ENCODE data around the gene PLEKHS1.

The PLEKHS1 gene

DNA sequence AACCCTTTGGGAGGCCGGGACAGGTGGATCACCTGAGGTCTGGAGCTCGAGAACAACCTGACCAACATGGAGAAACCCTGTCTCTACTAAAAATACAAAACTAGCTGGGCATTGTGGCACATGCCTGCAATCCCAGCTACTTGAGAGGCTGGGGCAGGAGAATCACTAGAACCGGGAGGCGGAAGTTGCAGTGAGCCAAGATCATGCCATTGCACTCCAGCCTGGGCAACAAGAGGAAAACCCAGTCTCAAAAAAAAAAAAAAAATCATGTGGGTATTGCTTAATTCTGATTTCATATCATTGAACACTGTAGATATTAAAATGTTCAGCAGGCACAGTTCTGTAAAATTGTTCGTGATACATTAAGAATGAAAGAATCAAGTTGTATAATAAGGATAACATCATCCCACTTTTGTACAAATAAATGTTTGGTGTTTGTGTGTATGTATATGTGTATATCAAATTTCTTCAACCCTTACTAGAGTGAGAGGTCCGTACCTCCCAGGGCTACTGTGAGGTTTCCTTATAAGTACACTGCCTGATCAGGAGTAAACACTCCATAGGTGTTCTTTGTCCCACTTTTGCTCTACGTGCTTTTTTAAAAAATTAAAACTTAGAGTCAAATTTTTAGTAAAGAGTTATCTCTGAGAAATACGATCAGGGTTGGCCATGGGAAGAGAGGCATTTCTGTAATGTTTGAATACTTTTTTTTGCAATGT, 31.7 kb downstream of the PLEKHS1 start:
- Histone ChIP-seq H3F3A (ENCODE audit: insufficient read depth, low read length) (no peaks in the 10 kb centered on the region), H3K9me3 (ENCODE audit: low read length) (no peaks in the 10 kb centered on the region), H3K36me3 (ENCODE audit: insufficient read depth, low read length) (no peaks in the 10 kb centered on the region), H2AFZ (ENCODE audit: low read length) (no peak overlapping the region), H3K4me2 (ENCODE audit: low read length) (no peak overlapping the region), H3K9me2 (ENCODE audit: low read depth, low read length) (no peaks in the 10 kb centered on the region), H4K20me1 (ENCODE audit: insufficient read depth, low read length) (no peaks in the 10 kb centered on the region), H3K79me2 (ENCODE audit: insufficient read depth, low read length) (no peaks in the 10 kb centered on the region), H3K27me3 (ENCODE audit: insufficient read depth, low read length) (no peaks in the 10 kb centered on the region), H3K4me3 (ENCODE audit: low read depth, low read length, poor library complexity, severe bottlenecking) (no peak overlapping the region), H3K4me1 (ENCODE audit: insufficient read depth, low read length, severe bottlenecking) (no peaks in the 10 kb centered on the region), H3K9ac (ENCODE audit: low read length) (no peak overlapping the region), H3K27ac (ENCODE audit: low read depth, low read length, poor library complexity, severe bottlenecking) (no peak overlapping the region)
- TF ChIP-seq, protein P1, sequence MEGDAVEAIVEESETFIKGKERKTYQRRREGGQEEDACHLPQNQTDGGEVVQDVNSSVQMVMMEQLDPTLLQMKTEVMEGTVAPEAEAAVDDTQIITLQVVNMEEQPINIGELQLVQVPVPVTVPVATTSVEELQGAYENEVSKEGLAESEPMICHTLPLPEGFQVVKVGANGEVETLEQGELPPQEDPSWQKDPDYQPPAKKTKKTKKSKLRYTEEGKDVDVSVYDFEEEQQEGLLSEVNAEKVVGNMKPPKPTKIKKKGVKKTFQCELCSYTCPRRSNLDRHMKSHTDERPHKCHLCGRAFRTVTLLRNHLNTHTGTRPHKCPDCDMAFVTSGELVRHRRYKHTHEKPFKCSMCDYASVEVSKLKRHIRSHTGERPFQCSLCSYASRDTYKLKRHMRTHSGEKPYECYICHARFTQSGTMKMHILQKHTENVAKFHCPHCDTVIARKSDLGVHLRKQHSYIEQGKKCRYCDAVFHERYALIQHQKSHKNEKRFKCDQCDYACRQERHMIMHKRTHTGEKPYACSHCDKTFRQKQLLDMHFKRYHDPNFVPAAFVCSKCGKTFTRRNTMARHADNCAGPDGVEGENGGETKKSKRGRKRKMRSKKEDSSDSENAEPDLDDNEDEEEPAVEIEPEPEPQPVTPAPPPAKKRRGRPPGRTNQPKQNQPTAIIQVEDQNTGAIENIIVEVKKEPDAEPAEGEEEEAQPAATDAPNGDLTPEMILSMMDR (IDR thresholded peaks at IDR 0.05; ENCODE audit: low read length) = no peak
- no peak for TF ChIP-seq EZH2 (IDR thresholded peaks at IDR 0.05; ENCODE audit: borderline replicate concordance, low read length)

DNA sequence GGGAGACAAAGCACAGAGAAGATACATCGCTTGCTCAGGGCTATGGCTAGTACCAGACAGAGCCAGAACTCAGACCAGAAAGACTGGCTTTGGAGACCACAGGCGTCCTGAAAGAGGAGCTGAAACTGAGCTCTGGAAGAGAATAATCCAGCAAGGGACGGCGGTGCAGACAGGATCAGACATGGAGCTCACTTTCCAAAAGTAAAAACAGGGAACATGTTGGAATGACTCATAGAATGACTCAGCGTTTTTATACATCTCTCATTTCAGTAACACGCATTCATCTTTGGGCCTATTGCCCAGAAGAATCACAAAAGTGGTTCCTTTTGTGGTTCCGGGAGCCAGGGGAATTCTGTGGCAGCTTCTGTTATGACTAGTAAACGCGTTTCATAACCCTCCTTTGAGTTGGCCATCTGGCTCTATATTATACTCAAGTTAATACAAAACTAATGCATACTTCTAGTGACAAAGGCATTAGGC, 37.2 kb downstream of the PLEKHS1 start:
- Histone ChIP-seq H3K4me3 (ENCODE audit: low read depth, low read length, poor library complexity, severe bottlenecking) (no peak overlapping the region), H3K27ac (ENCODE audit: low read depth, low read length, poor library complexity, severe bottlenecking) (no peak overlapping the region), H3K79me2 (ENCODE audit: insufficient read depth, low read length) (no peaks in the 10 kb centered on the region), H3F3A (ENCODE audit: insufficient read depth, low read length) (no peaks in the 10 kb centered on the region), H3K27me3 (ENCODE audit: insufficient read depth, low read length) (no peaks in the 10 kb centered on the region), H4K20me1 (ENCODE audit: insufficient read depth, low read length) (no peaks in the 10 kb centered on the region), H3K4me2 (ENCODE audit: low read length) (no peak overlapping the region), H2AFZ (ENCODE audit: low read length) (no peak overlapping the region), H3K9me2 (ENCODE audit: low read depth, low read length) (no peaks in the 10 kb centered on the region), H3K36me3 (ENCODE audit: insufficient read depth, low read length) (no peaks in the 10 kb centered on the region; the same call in 1 of the 2 replicates), H3K4me1 (ENCODE audit: insufficient read depth, low read length, severe bottlenecking) (no peaks in the 10 kb centered on the region), H3K9me3 (ENCODE audit: low read length) (no peaks in the 10 kb centered on the region), H3K9ac (ENCODE audit: low read length) (no peak overlapping the region)
- TF ChIP-seq, protein P1 (IDR thresholded peaks at IDR 0.05; ENCODE audit: low read length) = no peak
- TF ChIP-seq EZH2 (IDR thresholded peaks at IDR 0.05; ENCODE audit: borderline replicate concordance, low read length) = no peak

DNA sequence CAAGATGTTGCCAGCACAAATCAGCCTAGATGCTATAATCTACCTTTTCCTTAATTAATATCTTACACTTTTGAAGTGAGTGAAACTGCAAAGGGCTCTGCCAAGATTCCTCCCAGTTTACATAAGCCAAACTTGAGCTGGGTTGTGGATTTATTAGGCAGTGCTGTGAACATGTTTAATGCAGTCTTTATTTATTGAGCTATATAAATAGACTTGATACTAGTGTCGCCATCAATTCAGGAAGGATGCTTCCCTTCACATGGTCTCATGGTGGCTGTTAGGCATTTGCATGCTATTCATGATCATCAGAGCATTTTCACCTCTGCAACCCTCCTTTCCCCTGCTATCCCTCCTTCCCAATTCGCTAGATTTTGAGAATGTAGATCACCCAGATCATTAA, 40.2 kb downstream of the PLEKHS1 start:
- Histone ChIP-seq H3K4me1 (ENCODE audit: insufficient read depth, low read length, severe bottlenecking) (no peaks in the 10 kb centered on the region), H3K27ac (ENCODE audit: low read depth, low read length, poor library complexity, severe bottlenecking) (no peak overlapping the region), H3K79me2 (ENCODE audit: insufficient read depth, low read length) (no peaks in the 10 kb centered on the region), H3K9me2 (ENCODE audit: low read depth, low read length) (no peaks in the 10 kb centered on the region), H3K36me3 (ENCODE audit: insufficient read depth, low read length) (no peaks in the 10 kb centered on the region; the same call in 1 of the 2 replicates), H3K9ac (ENCODE audit: low read length) (no peak overlapping the region), H4K20me1 (ENCODE audit: insufficient read depth, low read length) (no peaks in the 10 kb centered on the region), H3K4me3 (ENCODE audit: low read depth, low read length, poor library complexity, severe bottlenecking) (no peak overlapping the region), H2AFZ (ENCODE audit: low read length) (no peak overlapping the region), H3K9me3 (ENCODE audit: low read length) (no peaks in the 10 kb centered on the region), H3K4me2 (ENCODE audit: low read length) (no peak overlapping the region), H3K27me3 (ENCODE audit: insufficient read depth, low read length) (no peaks in the 10 kb centered on the region), H3F3A (ENCODE audit: insufficient read depth, low read length) (no peaks in the 10 kb centered on the region)
- TF ChIP-seq, protein P1 (IDR thresholded peaks at IDR 0.05; ENCODE audit: low read length) = no peak
- TF ChIP-seq EZH2 (IDR thresholded peaks at IDR 0.05; ENCODE audit: borderline replicate concordance, low read length) = no peak
